Colonic mucosa (tissue), 4 donors: ENCODE measurements around the gene GPR155. TPM values are rescaled to one million over a fixed set of nuclear protein-coding genes. Genes with fewer than 3 reads are reported as not detected.
"Not testable (repeated sequence)": the region's sequence is repeated elsewhere in the genome, so short reads cannot be mapped to it uniquely, and the experiment has no call there.

Source experiments
- DNase-seq: peaks from one replicate; pipeline ENCODE4 v3.0.0-alpha.2; 2020
- H3K27ac ChIP-seq: fragments of 200-600 bp; one replicate; pipeline ENCODE4 v1.8.0; 2021
- H3K27me3 ChIP-seq: fragments of 200-600 bp; one replicate; pipeline ENCODE4 v1.8.0; 2021
- H3K36me3 ChIP-seq: fragments of 200-600 bp; one replicate; pipeline ENCODE4 v1.8.0; 2021
- H3K4me1 ChIP-seq: fragments of 200-600 bp; one replicate; pipeline ENCODE4 v1.8.0; 2021; ENCODE audit warnings: mild to moderate bottlenecking
- H3K4me3 ChIP-seq: fragments of 200-600 bp; one replicate; pipeline ENCODE4 v1.8.0; 2021
- H3K9ac ChIP-seq, 2 donors: one replicate each; pipeline ENCODE4 v1.7.0; 2013; ENCODE audit warnings: control low read depth in 2 of 2, low read depth in 2 of 2, low read length in 2 of 2
- H3K9me3 ChIP-seq: fragments of 200-600 bp; one replicate; pipeline ENCODE4 v1.8.0; 2021
- CTCF ChIP-seq: fragments of 200-600 bp; IDR thresholded peaks from one replicate; pipeline ENCODE4 v1.8.0; 2022; ENCODE audit warnings: antibody characterized with exemption, mild to moderate bottlenecking
- intact Hi-C: fragments of 100-400 bp; cut with DNase I; formaldehyde crosslinking; loops from one replicate; pipeline ENCODE4 v1.14.1; 2022
- total RNA-seq, 2 donors: library from RNA; stranded (reverse); fragmentation: NEBNext Ultra II Directional in 1 of 2; extraction: Animal tissue kit (Norgen Biotek cat#: 25700) in 1 of 2; gene quantifications; one replicate each; pipeline ENCODE4 v1.2.1, GENCODE V29; 2021
- donor health status: healthy.
- donor health status: DM: no; HTN: no; CAD: no.
- donor health status: DM: no; HTN: no; CAD: no.

GPR155 gene
- total RNA-seq, 2 donors from 2014 or later, result 1.3 to 4.0 TPM

- intact Hi-C loops, result no loop called here
- H3K9me3 ChIP-seq, result no peaks in the 10 kb centered on the region
- peak overlapping the region; percentile 64 to 82 for H3K9ac ChIP-seq
- H3K4me1 ChIP-seq, result peaks cover 5% of the 10 kb centered on the region
- no peak for TF ChIP-seq CTCF
- DNase-seq, result peak; percentile 25
- no peaks in the 10 kb centered on the region for H3K27me3 ChIP-seq
- H3K27ac ChIP-seq, result peak overlapping the region; percentile 77
- peak overlapping the region; percentile 82 for H3K4me3 ChIP-seq
- H3K36me3 ChIP-seq, result peaks cover 3% of the 10 kb centered on the region
Observed at GRCh38 chr2:174395969-174396630, 90.7 kb downstream of the GPR155 start.

DNA sequence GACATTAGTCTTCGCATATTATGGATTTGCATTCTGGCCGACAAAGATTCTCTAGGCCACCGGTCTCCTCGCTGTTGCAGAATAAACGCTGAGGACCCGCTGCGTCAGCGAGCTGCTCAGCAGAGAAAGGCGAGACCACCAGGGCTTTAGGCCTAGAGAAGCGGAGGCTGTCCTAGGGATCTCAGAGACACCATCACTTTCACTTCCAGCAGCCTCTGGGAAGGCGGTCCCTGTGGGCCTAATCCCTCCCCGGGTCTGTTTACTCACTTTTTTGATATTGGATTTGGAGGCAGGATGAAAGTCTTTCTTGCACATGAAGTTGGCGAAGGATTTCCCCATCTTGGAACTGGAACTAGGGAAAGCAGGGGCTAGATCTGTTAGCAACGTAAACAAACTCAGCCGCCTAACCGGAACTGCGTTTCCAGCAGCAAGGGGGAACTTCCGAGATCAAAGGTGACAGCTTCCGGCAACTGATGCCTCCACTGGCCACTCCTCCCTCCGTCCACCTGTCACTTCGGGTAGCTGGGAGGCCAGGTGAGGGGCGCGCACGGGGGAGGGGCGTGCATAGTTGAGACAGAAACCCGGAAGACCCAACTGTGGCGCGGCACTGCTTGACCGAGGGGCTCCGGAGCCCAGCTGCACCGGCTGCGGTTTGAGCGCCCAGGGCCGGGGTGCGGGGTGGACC lies 91.4 kb downstream of the GPR155 start, which contains the start of gene SCRN3:
Gene SCRN3, plus strand, starts transcription at position 447 of the 685 bp plus-strand sequence. CDS start 2,554 bp downstream, outside the sequence.
- no peak for TF ChIP-seq CTCF
- peak within 1 kb of the TSS; percentile 64 to 82 for H3K9ac ChIP-seq
- peak; percentile 91 for DNase-seq
- peak within 1 kb of the TSS; percentile 82 for H3K4me3 ChIP-seq
- H3K4me1 ChIP-seq, result peaks cover 5% of the 10 kb centered on the region
- H3K36me3 ChIP-seq, result peaks cover 2% of the 10 kb centered on the region
- no peaks in the 10 kb centered on the region for H3K27me3 ChIP-seq
- H3K9me3 ChIP-seq, result no peaks in the 10 kb centered on the region
- intact Hi-C loops, result no loop called here
- H3K27ac ChIP-seq, result peak within 1 kb of the TSS; percentile 77

DNA sequence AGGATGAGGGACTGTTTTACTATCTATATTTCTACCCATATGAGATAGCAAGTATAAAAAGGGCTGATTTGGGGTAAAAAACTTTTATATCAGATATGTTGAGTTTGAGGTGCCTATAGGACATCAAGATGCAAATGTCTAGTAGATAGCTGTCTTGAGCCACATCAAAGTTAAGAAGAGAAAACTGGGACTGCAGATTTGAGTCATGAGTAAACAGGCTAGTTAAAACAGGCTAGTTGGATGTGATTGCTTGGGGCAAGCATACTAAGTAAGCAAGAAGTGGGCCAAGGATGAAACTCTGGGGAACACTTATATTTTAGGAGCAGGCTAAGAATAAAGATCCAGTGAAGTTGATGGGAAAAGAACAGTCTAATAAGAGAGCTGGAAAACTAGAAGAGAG lies 94.1 kb downstream of the GPR155 start:
- no peak overlapping the region for H3K4me3 ChIP-seq
- H3K9me3 ChIP-seq, result no peaks in the 10 kb centered on the region
- DNase-seq, result no peak
- peaks cover 5% of the 10 kb centered on the region for H3K4me1 ChIP-seq
- H3K27me3 ChIP-seq, result no peaks in the 10 kb centered on the region
- H3K9ac ChIP-seq, result no peak overlapping the region
- no peaks in the 10 kb centered on the region for H3K36me3 ChIP-seq
- no peak for TF ChIP-seq CTCF
- H3K27ac ChIP-seq, result no peak overlapping the region
- intact Hi-C loops, result no loop called here

- DNase-seq, H3K4me1 ChIP-seq, H3K36me3 ChIP-seq, H3K4me3 ChIP-seq, intact Hi-C loops, H3K27me3 ChIP-seq, H3K9ac ChIP-seq, H3K9me3 ChIP-seq: not testable (repeated sequence)
- peak overlapping the region; percentile 1 for H3K27ac ChIP-seq
Observed at GRCh38 chr2:174390303-174390702, 96.5 kb downstream of the GPR155 start.

DNA sequence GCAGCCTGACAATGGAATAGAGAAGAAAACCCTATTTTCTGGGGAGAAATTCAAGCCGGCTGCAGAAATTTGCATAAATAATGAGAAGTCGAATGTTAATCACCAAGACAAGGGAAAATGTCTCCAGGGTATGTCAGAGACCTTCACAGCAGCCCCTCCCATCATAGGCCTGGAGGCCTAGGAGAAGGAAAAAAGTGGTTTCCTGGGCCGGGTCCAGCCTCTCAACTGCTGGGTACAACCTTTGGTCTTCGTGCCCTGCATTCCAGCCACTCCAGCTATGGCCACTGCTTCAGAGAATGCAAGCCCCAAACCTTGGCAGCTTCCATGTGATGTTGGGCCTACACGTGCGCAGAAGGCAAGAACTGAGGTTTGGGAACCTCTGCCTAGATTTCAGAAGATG lies 97.3 kb downstream of the GPR155 start:
- Histone ChIP-seq H3K27ac (no peak overlapping the region), H3K4me1 (peaks cover 5% of the 10 kb centered on the region), H3K9me3 (no peaks in the 10 kb centered on the region), H3K36me3 (peaks cover 7% of the 10 kb centered on the region), H3K27me3 (no peaks in the 10 kb centered on the region), H3K9ac (no peak overlapping the region), H3K4me3 (no peak overlapping the region)
- TF ChIP-seq CTCF, result no peak
- DNase-seq, result no peak
- intact Hi-C loops, result no loop called here

- H3K36me3 ChIP-seq, H3K9me3 ChIP-seq, H3K4me1 ChIP-seq, H3K27me3 ChIP-seq, H3K9ac ChIP-seq, DNase-seq, intact Hi-C loops, H3K27ac ChIP-seq, H3K4me3 ChIP-seq: not testable (repeated sequence)
Observed at GRCh38 chr2:174388706-174389105, 98.1 kb downstream of the GPR155 start.
